GM12878 (cell line): ENCODE measurements around the gene ZNF407. TPM values are rescaled to one million over a fixed set of nuclear protein-coding genes. Genes with fewer than 3 reads are reported as not detected.

Experiments
- ATAC-seq: fragments of 200-7000 bp; cut with Tn5 transposase; 3 replicates; pipeline ENCODE4 v1.9.1; 2020; ENCODE audit warnings: mild to moderate bottlenecking, moderate library complexity
- BruUV-seq: library from RNA; stranded (reverse); fragments of 400-500 nt; replicated peaks from 2 replicates; lab custom pipeline; 2021; lab: Mats Ljungman, UMichigan
- CTCF ChIA-PET: fragments of 300-600 bp; sonication (Branson Sonifier 250); formaldehyde crosslinking; extraction: SDS; loops from one replicate; lab custom pipeline; 2021; ENCODE audit warnings: inconsistent platforms; lab: Yijun Ruan, JAX
- POLR2A ChIA-PET: fragments of 350-600 bp; formaldehyde crosslinking; extraction: SDS; loops from one replicate; lab custom pipeline; 2021; ENCODE audit warnings: inconsistent platforms; lab: Charles Lee
- RAD21 ChIA-PET: fragments of 300-600 bp; sonication (Branson Sonifier 250); formaldehyde crosslinking; loops from one replicate; lab custom pipeline; 2023; ENCODE audit warnings: antibody characterized with exemption; ENCODE audit not compliant: unreplicated experiment; lab: Charles Lee
- SMC1A ChIA-PET: fragments of 300-600 bp; sonication (Branson Sonifier 250); formaldehyde crosslinking; loops from one replicate; lab custom pipeline; 2023; ENCODE audit not compliant: unreplicated experiment, uncharacterized antibody; lab: Charles Lee
- DNase-seq: peaks from one replicate; pipeline ENCODE4 v3.0.0-alpha.2; 2011; ENCODE audit warnings: low read depth, low spot score
- FAIRE-seq: peaks from 3 replicates; lab custom pipeline; 2011; peaks lifted over from hg19 to GRCh38; lab: Jason Lieb, UNC
- H2AFZ ChIP-seq: 2 replicates; pipeline ENCODE4 v1.6.0; 2011; ENCODE audit warnings: low read depth, low read length, control low read depth; ENCODE audit not compliant: control insufficient read depth
- H3K27ac ChIP-seq: 2 replicates; pipeline ENCODE4 v1.5.1; 2011; ENCODE audit warnings: control low read depth; ENCODE audit not compliant: control insufficient read depth, insufficient read depth
- H3K27me3 ChIP-seq, 2 experiments: replicated peaks in 1 of 2; 2 replicates each; pipeline versions ENCODE4 v1.6.0 to v1.6.1; 2011; ENCODE audit warnings: low read length in 1 of 2; ENCODE audit not compliant: control insufficient read depth in 2 of 2, insufficient read depth in 2 of 2
- H3K36me3 ChIP-seq, 2 experiments: 2 replicates each; pipeline ENCODE4 v1.5.1; 2011; ENCODE audit warnings: low read length in 1 of 2; ENCODE audit not compliant: control insufficient read depth in 2 of 2, insufficient read depth in 2 of 2
- H3K4me1 ChIP-seq: 2 replicates; pipeline ENCODE4 v1.6.1; 2011; ENCODE audit warnings: mild to moderate bottlenecking, low read length, moderate library complexity, mixed read lengths; ENCODE audit not compliant: control insufficient read depth, insufficient read depth
- H3K4me2 ChIP-seq: 2 replicates; pipeline ENCODE4 v1.6.0; 2011; ENCODE audit warnings: control low read depth; ENCODE audit not compliant: control insufficient read depth, insufficient read depth
- H3K4me3 ChIP-seq: fragments of 200-600 bp; sonication (generic); 2 replicates; pipeline ENCODE4 v1.5.1; 2016
- H3K79me2 ChIP-seq: 2 replicates; pipeline ENCODE4 v1.6.0; 2011; ENCODE audit warnings: low read length; ENCODE audit not compliant: control insufficient read depth, insufficient read depth
- H3K9ac ChIP-seq: 2 replicates; pipeline ENCODE4 v1.8.0; 2011; ENCODE audit warnings: low read length, control low read depth, mixed read lengths; ENCODE audit not compliant: control insufficient read depth, insufficient read depth
- H3K9me3 ChIP-seq: replicated peaks from 3 replicates; pipeline ENCODE4 v1.5.1; 2011; ENCODE audit warnings: mild to moderate bottlenecking, low read length; ENCODE audit not compliant: control insufficient read depth, insufficient read depth
- H4K20me1 ChIP-seq: 2 replicates; pipeline ENCODE4 v1.6.0; 2011; ENCODE audit not compliant: control insufficient read depth, insufficient read depth
- CREB1 ChIP-seq: IDR thresholded peaks from 2 replicates; pipeline ENCODE4 v1.6.1; 2012; ENCODE audit warnings: low read depth, mild to moderate bottlenecking, inconsistent platforms
- ESRRA ChIP-seq: IDR thresholded peaks from 2 replicates; pipeline ENCODE4 v1.6.1; 2012; ENCODE audit warnings: mild to moderate bottlenecking, low read length, improper control_type of control experiment
- GATAD2B ChIP-seq: fragments of 450-650 bp; conservative IDR thresholded peaks from 2 replicates; pipeline ENCODE4 v1.6.1; 2017; ENCODE audit warnings: low read depth, mild to moderate bottlenecking, moderate library complexity
- IKZF1 ChIP-seq: fragments of 450-650 bp; conservative IDR thresholded peaks from 2 replicates; pipeline ENCODE4 v1.6.1; 2017; ENCODE audit warnings: antibody characterized with exemption, mild to moderate bottlenecking
- IRF4 ChIP-seq: IDR thresholded peaks from 2 replicates; pipeline ENCODE4 v1.6.1; 2011; ENCODE audit warnings: low read depth, low read length
- JUND ChIP-seq: IDR thresholded peaks from 2 replicates; pipeline ENCODE4 v1.6.1; 2012; ENCODE audit warnings: low read depth, mild to moderate bottlenecking, low read length, improper control_type of control experiment, moderate library complexity
- MTA3 ChIP-seq: IDR thresholded peaks from 2 replicates; pipeline ENCODE4 v1.6.1; 2012; ENCODE audit warnings: low read length, inconsistent platforms, borderline replicate concordance
- NR2F1 ChIP-seq: fragments of 450-650 bp; conservative IDR thresholded peaks from 2 replicates; pipeline ENCODE4 v1.6.1; 2017; ENCODE audit warnings: mild to moderate bottlenecking
- NRF1 ChIP-seq: conservative IDR thresholded peaks from 2 replicates; pipeline ENCODE4 v1.6.1; 2011; ENCODE audit warnings: mild to moderate bottlenecking, low read depth, low read length, improper control_type of control experiment
- POU2F2 ChIP-seq: IDR thresholded peaks from 3 replicates; pipeline ENCODE4 v1.6.1; 2011; ENCODE audit warnings: low read depth, mild to moderate bottlenecking, low read length, borderline replicate concordance
- RAD51 ChIP-seq: fragments of 450-650 bp; IDR thresholded peaks from 2 replicates; pipeline ENCODE4 v1.6.1; 2016; ENCODE audit warnings: moderate library complexity, mild to moderate bottlenecking, inconsistent platforms
- SMAD1 ChIP-seq: fragments of 450-650 bp; IDR thresholded peaks from 2 replicates; pipeline ENCODE4 v1.6.1; 2018; ENCODE audit warnings: mild to moderate bottlenecking, low read depth; ENCODE audit not compliant: partially characterized antibody
- SMARCA5 ChIP-seq: fragments of 450-650 bp; IDR thresholded peaks from 2 replicates; pipeline ENCODE4 v1.6.1; 2017; ENCODE audit warnings: mild to moderate bottlenecking
- ZNF207 ChIP-seq: fragments of 450-650 bp; IDR thresholded peaks from 2 replicates; pipeline ENCODE4 v1.6.1; 2014; ENCODE audit warnings: antibody characterized with exemption, mild to moderate bottlenecking, borderline replicate concordance
- ZNF622 ChIP-seq: fragments of 450-650 bp; IDR thresholded peaks from 2 replicates; pipeline ENCODE4 v1.6.1; 2017; ENCODE audit warnings: mild to moderate bottlenecking, inconsistent platforms
- WGBS: methylation state at CpG from one replicate; pipeline ENCODE4 v1.1.6; 2016; ENCODE audit warnings: low lambda C conversion rate; ENCODE audit not compliant: insufficient replicate concordance, insufficient coverage; ENCODE audit errors: missing lambda C conversion rate; 5-methylcytosine and 5-hydroxymethylcytosine counted together
- in situ Hi-C: fragments of 300-500 bp; cut with MboI; formaldehyde crosslinking; loops from 9 replicates; pipeline ENCODE4 v1.14.3; 2018; ENCODE audit warnings: mixed read lengths
- intact Hi-C: fragments of 100-400 bp; cut with micrococcal nuclease; formaldehyde crosslinking; loops from one replicate; pipeline ENCODE4 v1.14.2; 2022; ENCODE audit not compliant: unreplicated experiment
- polyA plus RNA-seq, 11 experiments: library from polyadenylated mRNA; depleted of rRNA in 4 of 11; unstranded in 6 of 11; stranded (reverse) in 5 of 11; fragments of >200 nt; fragmentation: Nextera tagmentation in 4 of 11; fragmentation: Illumina TruSeq in 1 of 11; extraction: Ambion mirVana in 4 of 11; extraction: Trizol in 1 of 11; gene quantifications; 1 replicate in 1 of 11; 2 replicates in 10 of 11; pipeline versions ENCODE4 v1.2.1 to v1.2.3, GENCODE V29; 2011 to 2016; ENCODE audit warnings: inconsistent platforms in 2 of 11, missing spikeins in 2 of 11, low read depth in 1 of 11
- total RNA-seq, 4 experiments: library from RNA; depleted of rRNA in 3 of 4; stranded (reverse); fragments of >200 nt in 3 of 4; fragmentation: Illumina TruSeq in 1 of 4; extraction: Trizol in 1 of 4; gene quantifications; 2 replicates each; pipeline versions ENCODE4 v1.2.1 to v1.2.3, GENCODE V29; 2013 to 2021
- TF ChIP-seq, protein P1 (sequence below): fragments of 450-650 bp; IDR thresholded peaks from 2 replicates; pipeline ENCODE4 v1.6.1; 2017; ENCODE audit warnings: borderline replicate concordance
- TF ChIP-seq, protein P2 (sequence below): fragments of 450-650 bp; formaldehyde crosslinking; IDR thresholded peaks from 2 replicates; pipeline ENCODE4 v1.4.0; 2022; ENCODE audit warnings: mild to moderate bottlenecking, moderate library complexity

The ZNF407 gene
- total and polyA plus RNA-seq, 10 of the 15 experiments (the other 5 are each of a cell fraction or from before 2014, with no cell fraction given) = 0.69 to 11.6 (median 5.3) TPM

DNA sequence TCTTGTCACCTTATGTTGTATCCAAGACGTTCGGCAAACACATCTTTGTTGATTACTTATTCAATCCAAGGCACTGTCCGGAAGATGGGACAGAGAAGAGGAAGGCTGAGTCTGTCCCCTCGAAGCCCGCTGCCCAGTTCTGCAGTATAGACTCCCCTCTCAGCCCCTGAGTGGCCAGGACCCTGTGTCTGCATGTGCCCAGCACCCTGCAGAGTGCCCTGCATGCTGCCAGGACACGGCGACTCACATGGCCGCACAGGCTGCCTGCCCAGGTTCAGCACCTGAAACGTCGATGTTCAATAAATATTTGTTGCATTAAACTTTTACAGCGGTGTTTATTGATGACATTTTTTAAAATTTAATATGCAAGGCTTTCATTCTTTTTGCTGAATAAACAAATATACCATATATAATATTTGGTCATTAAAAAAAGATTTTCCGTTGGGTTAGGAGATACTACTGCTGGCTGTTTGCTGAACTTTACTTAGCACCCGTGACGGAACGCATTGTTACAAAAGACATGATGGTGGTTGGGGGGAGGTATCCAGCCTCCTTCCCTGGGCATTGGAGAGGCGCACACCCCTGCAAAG, 464.7 kb downstream of the ZNF407 start:
- intact Hi-C loops = no loop called here
- no peak overlapping the region for H2AFZ ChIP-seq
- ChIA-PET CTCF (no interaction called here), SMC1A (no interaction called here), POLR2A (no interaction called here), RAD21 (no interaction called here)
- 99% methylated on average over 16 of the region's 16 CpGs for WGBS
- H3K79me2 ChIP-seq = no peaks in the 10 kb centered on the region
- no peak overlapping the region for H3K4me3 ChIP-seq
- no peaks in the 10 kb centered on the region for H3K27me3 ChIP-seq
- H3K9ac ChIP-seq = no peak overlapping the region
- no peak overlapping the region for H3K4me2 ChIP-seq
- no peaks in the 10 kb centered on the region for H3K9me3 ChIP-seq
- no peak overlapping the region for H3K27ac ChIP-seq
- no TSS peak for BruUV-seq
- H3K4me1 ChIP-seq = no peaks in the 10 kb centered on the region
- no peaks in the 10 kb centered on the region for H4K20me1 ChIP-seq
- peaks cover 0 to 5% of the 10 kb centered on the region in 2 experiments; a peak in 1 of 4 replicates for H3K36me3 ChIP-seq
- DNase-seq (no peak), FAIRE-seq (no peak), ATAC-seq (no peak)
- in situ Hi-C loops = no loop called here
- TF ChIP-seq CREB1 = no peak
- no peak for TF ChIP-seq POU2F2
- TF ChIP-seq IKZF1 = no peak
- TF ChIP-seq ZNF207 = no peak
- TF ChIP-seq IRF4 = no peak
- TF ChIP-seq JUND = no peak
- TF ChIP-seq GATAD2B = no peak
- no peak for TF ChIP-seq NR2F1
- TF ChIP-seq, protein P1, sequence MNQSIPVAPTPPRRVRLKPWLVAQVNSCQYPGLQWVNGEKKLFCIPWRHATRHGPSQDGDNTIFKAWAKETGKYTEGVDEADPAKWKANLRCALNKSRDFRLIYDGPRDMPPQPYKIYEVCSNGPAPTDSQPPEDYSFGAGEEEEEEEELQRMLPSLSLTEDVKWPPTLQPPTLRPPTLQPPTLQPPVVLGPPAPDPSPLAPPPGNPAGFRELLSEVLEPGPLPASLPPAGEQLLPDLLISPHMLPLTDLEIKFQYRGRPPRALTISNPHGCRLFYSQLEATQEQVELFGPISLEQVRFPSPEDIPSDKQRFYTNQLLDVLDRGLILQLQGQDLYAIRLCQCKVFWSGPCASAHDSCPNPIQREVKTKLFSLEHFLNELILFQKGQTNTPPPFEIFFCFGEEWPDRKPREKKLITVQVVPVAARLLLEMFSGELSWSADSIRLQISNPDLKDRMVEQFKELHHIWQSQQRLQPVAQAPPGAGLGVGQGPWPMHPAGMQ = no peak
- TF ChIP-seq SMARCA5 = no peak
- TF ChIP-seq NRF1 = no peak
- TF ChIP-seq ESRRA = no peak
- TF ChIP-seq MTA3 = no peak
- no peak for TF ChIP-seq ZNF622
- TF ChIP-seq RAD51 = no peak
- TF ChIP-seq SMAD1 = no peak
- TF ChIP-seq, protein P2, sequence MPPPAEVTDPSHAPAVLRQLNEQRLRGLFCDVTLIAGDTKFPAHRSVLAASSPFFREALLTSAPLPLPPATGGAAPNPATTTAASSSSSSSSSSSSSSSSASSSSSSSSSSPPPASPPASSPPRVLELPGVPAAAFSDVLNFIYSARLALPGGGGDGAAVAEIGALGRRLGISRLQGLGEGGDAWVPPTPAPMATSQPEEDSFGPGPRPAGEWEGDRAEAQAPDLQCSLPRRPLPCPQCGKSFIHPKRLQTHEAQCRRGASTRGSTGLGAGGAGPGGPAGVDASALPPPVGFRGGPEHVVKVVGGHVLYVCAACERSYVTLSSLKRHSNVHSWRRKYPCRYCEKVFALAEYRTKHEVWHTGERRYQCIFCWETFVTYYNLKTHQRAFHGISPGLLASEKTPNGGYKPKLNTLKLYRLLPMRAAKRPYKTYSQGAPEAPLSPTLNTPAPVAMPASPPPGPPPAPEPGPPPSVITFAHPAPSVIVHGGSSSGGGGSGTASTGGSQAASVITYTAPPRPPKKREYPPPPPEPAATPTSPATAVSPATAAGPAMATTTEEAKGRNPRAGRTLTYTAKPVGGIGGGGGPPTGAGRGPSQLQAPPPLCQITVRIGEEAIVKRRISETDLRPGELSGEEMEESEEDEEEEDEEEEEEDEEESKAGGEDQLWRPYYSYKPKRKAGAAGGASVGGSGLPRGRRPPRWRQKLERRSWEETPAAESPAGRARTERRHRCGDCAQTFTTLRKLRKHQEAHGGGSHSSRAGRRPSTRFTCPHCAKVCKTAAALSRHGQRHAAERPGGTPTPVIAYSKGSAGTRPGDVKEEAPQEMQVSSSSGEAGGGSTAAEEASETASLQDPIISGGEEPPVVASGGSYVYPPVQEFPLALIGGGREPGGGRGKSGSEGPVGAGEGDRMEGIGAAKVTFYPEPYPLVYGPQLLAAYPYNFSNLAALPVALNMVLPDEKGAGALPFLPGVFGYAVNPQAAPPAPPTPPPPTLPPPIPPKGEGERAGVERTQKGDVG (CRISPR knock-in tag) = no peak
